Fibroblast of lung (primary cell): ENCODE measurements around the gene GRIK4. TPM values are rescaled to one million over a fixed set of nuclear protein-coding genes. Genes with fewer than 3 reads are reported as not detected.
A peak's percentile ranks its signal among the peaks of the same experiment; 100 is the strongest.

Source experiments
- DNase-seq, 2 donors: peaks; one replicate each; pipeline versions ENCODE4 v3.0.0 to v3.0.0-alpha.2; 2010; ENCODE audit warnings: low read depth in 2 of 2
- H2AFZ ChIP-seq: 2 replicates; pipeline ENCODE4 v1.5.1; 2012; ENCODE audit warnings: low read length, control low read depth, inconsistent platforms
- H3K27ac ChIP-seq: 2 replicates; pipeline ENCODE4 v1.5.1; 2011; ENCODE audit warnings: low read length, control low read depth; ENCODE audit not compliant: insufficient read depth
- H3K27me3 ChIP-seq: 2 replicates; pipeline ENCODE4 v1.5.1; 2011; ENCODE audit warnings: mild to moderate bottlenecking, low read length; ENCODE audit not compliant: control insufficient read depth, insufficient read depth
- H3K36me3 ChIP-seq: 2 replicates; pipeline ENCODE4 v1.5.1; 2011; ENCODE audit warnings: low read length; ENCODE audit not compliant: control insufficient read depth, insufficient read depth
- H3K4me1 ChIP-seq: 2 replicates; pipeline ENCODE4 v1.5.1; 2011; ENCODE audit warnings: low read length; ENCODE audit not compliant: control insufficient read depth, insufficient read depth; ENCODE audit errors: extremely low read depth
- H3K4me2 ChIP-seq: 2 replicates; pipeline ENCODE4 v1.5.1; 2011; ENCODE audit warnings: low read length, control low read depth; ENCODE audit not compliant: insufficient read depth; ENCODE audit errors: extremely low read depth
- H3K4me3 ChIP-seq, 4 experiments: fragments of 200-600 bp in 1 of 4; sonication (generic) in 1 of 4; replicated peaks in 1 of 4; 2 replicates each; pipeline ENCODE4 v1.5.1; 2011 to 2016; ENCODE audit warnings: low read length in 4 of 4, low read depth in 3 of 4, mild to moderate bottlenecking in 3 of 4, control low read depth in 2 of 4, inconsistent platforms in 1 of 4, mixed read lengths in 1 of 4; ENCODE audit not compliant: insufficient read depth in 1 of 4; ENCODE audit errors: control extremely low read depth in 1 of 4
- H3K79me2 ChIP-seq: 2 replicates; pipeline ENCODE4 v1.5.1; 2012; ENCODE audit warnings: mild to moderate bottlenecking, low read length, inconsistent platforms; ENCODE audit not compliant: control insufficient read depth, insufficient read depth
- H3K9ac ChIP-seq: 2 replicates; pipeline ENCODE4 v1.5.1; 2011; ENCODE audit warnings: mild to moderate bottlenecking, low read length, control low read depth; ENCODE audit not compliant: insufficient read depth
- H3K9me3 ChIP-seq: 2 replicates; pipeline ENCODE4 v1.5.1; 2012; ENCODE audit warnings: low read depth, low read length; ENCODE audit not compliant: control insufficient read depth, insufficient read depth
- H4K20me1 ChIP-seq: 2 replicates; pipeline ENCODE4 v1.5.1; 2011; ENCODE audit warnings: low read length; ENCODE audit not compliant: control insufficient read depth, insufficient read depth; ENCODE audit errors: extremely low read depth
- EZH2 ChIP-seq: IDR thresholded peaks from 2 replicates; pipeline ENCODE4 v1.5.1; 2012; ENCODE audit warnings: low read length, control low read depth, mild to moderate bottlenecking; ENCODE audit errors: missing control alignments
- polyA plus RNA-seq, 2 donors: library from polyadenylated mRNA; depleted of rRNA in 1 of 2; stranded (reverse) in 1 of 2; unstranded in 1 of 2; fragments of >200 nt; gene quantifications; 2 replicates each; pipeline ENCODE4 v1.2.1, GENCODE V29; 2011 to 2012; ENCODE audit warnings: missing spikeins in 1 of 2
- total RNA-seq: library from RNA; depleted of rRNA; stranded (reverse); fragments of >200 nt; gene quantifications from 2 replicates; pipeline ENCODE4 v1.2.1, GENCODE V29; 2014
- TF ChIP-seq, protein P1 (sequence below), 2 donors: IDR thresholded peaks in 1 of 2; conservative IDR thresholded peaks in 1 of 2; 1 replicate in 1 of 2; 2 replicates in 1 of 2; pipeline ENCODE4 v1.5.1; 2011 to 2012; ENCODE audit warnings: low read length in 2 of 2, control low read depth in 1 of 2, inconsistent platforms in 1 of 2, low read depth in 1 of 2, mild to moderate bottlenecking in 1 of 2

GRIK4 gene
- total and polyA plus RNA-seq, 2 donors (not counting 1 experiment from before 2014, with no cell fraction given): 0.17 to 1.5 TPM

DNA sequence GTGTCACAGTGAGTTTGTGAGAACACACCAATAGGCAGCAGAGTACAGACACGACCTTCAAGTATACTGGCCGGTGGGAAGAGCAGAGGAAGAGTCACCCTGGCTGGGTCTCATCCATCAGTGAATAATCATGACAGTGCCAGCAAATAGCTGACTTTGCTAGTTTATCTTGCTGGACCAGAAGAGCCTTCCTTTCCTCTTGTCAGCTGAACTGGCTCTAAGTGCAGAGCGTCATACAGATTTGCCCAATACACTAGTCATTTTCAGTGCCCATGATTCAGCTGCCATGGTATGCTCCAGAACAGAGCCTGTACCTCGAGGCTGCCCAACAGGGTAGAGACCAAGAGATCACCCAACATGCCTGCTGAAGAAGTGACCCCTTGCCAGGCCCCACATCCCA is 429.5 kb downstream of the GRIK4 start:
- peak in 1 of 2 donors; percentile 30 for DNase-seq

DNA sequence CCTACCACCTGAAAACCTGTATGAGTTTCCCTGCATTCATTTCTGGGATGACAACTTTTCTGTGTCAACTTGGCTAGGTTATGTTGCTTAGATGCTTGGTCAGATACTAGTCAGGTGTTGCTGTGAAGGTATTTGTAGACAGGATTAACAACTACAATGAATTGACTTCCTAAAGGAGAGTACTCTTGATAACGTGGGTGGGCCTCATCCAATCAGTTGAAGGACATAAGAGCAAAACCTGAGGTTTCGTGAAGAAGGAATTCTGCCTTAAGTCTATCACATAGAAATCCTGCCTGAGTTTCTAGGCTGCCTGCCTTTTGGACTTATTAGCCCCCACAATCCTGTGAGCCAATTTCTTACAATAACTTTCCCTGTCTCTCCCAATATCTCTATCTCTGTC is 431.2 kb downstream of the GRIK4 start:
- TF ChIP-seq, protein P1, sequence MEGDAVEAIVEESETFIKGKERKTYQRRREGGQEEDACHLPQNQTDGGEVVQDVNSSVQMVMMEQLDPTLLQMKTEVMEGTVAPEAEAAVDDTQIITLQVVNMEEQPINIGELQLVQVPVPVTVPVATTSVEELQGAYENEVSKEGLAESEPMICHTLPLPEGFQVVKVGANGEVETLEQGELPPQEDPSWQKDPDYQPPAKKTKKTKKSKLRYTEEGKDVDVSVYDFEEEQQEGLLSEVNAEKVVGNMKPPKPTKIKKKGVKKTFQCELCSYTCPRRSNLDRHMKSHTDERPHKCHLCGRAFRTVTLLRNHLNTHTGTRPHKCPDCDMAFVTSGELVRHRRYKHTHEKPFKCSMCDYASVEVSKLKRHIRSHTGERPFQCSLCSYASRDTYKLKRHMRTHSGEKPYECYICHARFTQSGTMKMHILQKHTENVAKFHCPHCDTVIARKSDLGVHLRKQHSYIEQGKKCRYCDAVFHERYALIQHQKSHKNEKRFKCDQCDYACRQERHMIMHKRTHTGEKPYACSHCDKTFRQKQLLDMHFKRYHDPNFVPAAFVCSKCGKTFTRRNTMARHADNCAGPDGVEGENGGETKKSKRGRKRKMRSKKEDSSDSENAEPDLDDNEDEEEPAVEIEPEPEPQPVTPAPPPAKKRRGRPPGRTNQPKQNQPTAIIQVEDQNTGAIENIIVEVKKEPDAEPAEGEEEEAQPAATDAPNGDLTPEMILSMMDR (conservative IDR thresholded peaks at IDR 0.05 in 1 of 2, IDR thresholded peaks at IDR 0.05 in 1 of 2; ENCODE audit: low read depth in 1 of 2, low read length in 2 of 2): no peak
- no peak for DNase-seq
- Histone ChIP-seq H3K9ac (no peak overlapping the region), H3K79me2 (no peaks in the 10 kb centered on the region), H3K4me1 (no peaks in the 10 kb centered on the region), H2AFZ (no peak overlapping the region), H3K27me3 (no peaks in the 10 kb centered on the region), H3K4me2 (no peak overlapping the region), H3K9me3 (no peaks in the 10 kb centered on the region), H3K27ac (no peak overlapping the region), H3K4me3 (no peak overlapping the region), H4K20me1 (no peaks in the 10 kb centered on the region), H3K36me3 (no peaks in the 10 kb centered on the region)

More for the DNA sequence above, 429.5 kb downstream of the GRIK4 start:
- Histone ChIP-seq H3K4me1 (no peaks in the 10 kb centered on the region), H3K9me3 (no peaks in the 10 kb centered on the region), H3K9ac (no peak overlapping the region), H3K79me2 (no peaks in the 10 kb centered on the region), H2AFZ (no peak overlapping the region), H3K4me2 (no peak overlapping the region), H4K20me1 (no peaks in the 10 kb centered on the region), H3K4me3 (no peak overlapping the region), H3K27me3 (no peaks in the 10 kb centered on the region), H3K27ac (no peak overlapping the region), H3K36me3 (no peaks in the 10 kb centered on the region)
- TF ChIP-seq, protein P1 (conservative IDR thresholded peaks at IDR 0.05 in 1 of 2, IDR thresholded peaks at IDR 0.05 in 1 of 2; ENCODE audit: low read depth in 1 of 2, low read length in 2 of 2): no peak
- TF ChIP-seq EZH2: no peak

DNA sequence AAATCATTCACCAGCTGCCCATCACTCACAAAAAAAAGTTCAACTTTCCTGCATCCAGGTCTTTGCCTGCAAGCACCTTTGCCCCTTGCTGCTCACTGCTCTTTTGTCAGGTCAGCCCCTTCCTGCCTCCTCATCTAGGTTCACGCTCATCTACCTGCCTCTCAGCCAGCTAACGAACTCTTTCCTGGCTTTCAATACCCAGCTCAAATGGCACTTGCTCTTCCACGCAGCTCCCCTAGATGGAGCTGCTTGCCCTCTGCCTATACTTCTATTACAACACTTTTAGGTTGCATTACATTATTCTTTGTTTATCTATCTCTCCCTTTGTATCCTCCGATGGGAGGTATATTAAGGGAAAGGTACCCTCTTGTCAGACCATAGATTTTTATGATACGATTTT is 433.5 kb downstream of the GRIK4 start:
- Histone ChIP-seq H3K27me3 (peaks cover 2% of the 10 kb centered on the region), H3K4me3 (no peak overlapping the region), H3K79me2 (no peaks in the 10 kb centered on the region), H3K9me3 (no peaks in the 10 kb centered on the region), H3K27ac (no peak overlapping the region), H3K9ac (no peak overlapping the region), H4K20me1 (no peaks in the 10 kb centered on the region), H3K4me2 (no peak overlapping the region), H2AFZ (no peak overlapping the region), H3K4me1 (no peaks in the 10 kb centered on the region), H3K36me3 (no peaks in the 10 kb centered on the region)
- TF ChIP-seq EZH2: no peak
- TF ChIP-seq, protein P1 (conservative IDR thresholded peaks at IDR 0.05 in 1 of 2, IDR thresholded peaks at IDR 0.05 in 1 of 2; ENCODE audit: low read depth in 1 of 2, low read length in 2 of 2): peak; percentile 5 to 31
- no peak for DNase-seq
